OCI-LY1 (cell line): Measurements from ENCODE around the gene FLT3.

Source experiments
- CTCF ChIP-seq: fragments of 200-600 bp; sonication (generic), shearing (Covaris generic); IDR thresholded peaks from 2 replicates; pipeline ENCODE4 v1.5.1; 2017; ENCODE audit warnings: mild to moderate bottlenecking, antibody characterized with exemption, low read length, moderate library complexity, mixed read lengths
- EZH2 ChIP-seq: fragments of 200-600 bp; sonication (generic), shearing (Covaris generic); IDR thresholded peaks from 2 replicates; pipeline ENCODE4 v1.8.0; 2017; ENCODE audit warnings: borderline replicate concordance, mixed run types, mild to moderate bottlenecking, antibody characterized with exemption, low read length, moderate library complexity, mixed read lengths

- TF ChIP-seq CTCF (no peak), EZH2 (no peak)
Observed at GRCh38 chr13:28056970-28057712, 43.2 kb downstream of the FLT3 start.
